Dermis microvascular lymphatic vessel endothelial cell (primary cell): ENCODE results near the gene TMEM51. TPM values are rescaled to one million over a fixed set of nuclear protein-coding genes. Genes with fewer than 3 reads are reported as not detected.
A peak's percentile ranks its signal among the peaks of the same experiment; 100 is the strongest.
"Not testable (repeated sequence)": the region's sequence is repeated elsewhere in the genome, so short reads cannot be mapped to it uniquely, and the experiment has no call there.

Source experiments
- DNase-seq, 2 donors: peaks; one replicate each; pipeline versions ENCODE4 v3.0.0 to v3.0.0-alpha.2; 2010; ENCODE audit warnings: low read depth in 2 of 2
- total RNA-seq: library from RNA; depleted of rRNA; stranded (reverse); fragments of >200 nt; gene quantifications from 2 replicates; pipeline ENCODE4 v1.2.1, GENCODE V29; 2014

TMEM51 gene
- total RNA-seq, 1 donor from 2014 or later = 6.7 TPM

DNA sequence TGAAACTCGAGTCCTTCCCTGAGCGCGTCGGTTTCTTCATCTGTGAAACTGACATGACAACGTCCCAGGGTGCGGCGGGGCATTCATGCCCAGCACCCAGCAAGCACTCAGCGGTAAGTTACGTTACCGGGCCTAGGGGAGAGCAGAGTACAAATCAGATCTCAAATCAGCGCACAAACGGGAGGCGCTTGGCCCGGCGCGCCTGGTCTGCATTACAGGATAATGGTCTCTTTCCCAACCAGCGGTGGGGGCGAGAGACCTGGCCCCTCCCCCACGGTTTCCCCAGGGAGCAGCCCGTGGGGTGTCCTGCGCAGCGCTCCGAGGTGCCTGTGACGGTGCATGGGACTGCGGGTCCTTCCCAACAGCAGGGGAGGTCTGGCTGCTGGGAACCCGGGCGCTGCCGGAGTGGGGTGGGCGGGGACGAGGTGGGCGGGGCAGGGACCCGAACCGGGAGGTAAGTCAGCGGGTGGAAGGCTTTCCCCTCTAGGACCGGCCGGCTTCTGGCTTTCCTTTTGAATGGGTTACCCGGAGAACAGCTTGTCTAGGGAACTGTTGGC, 1.0 kb downstream of the TMEM51 start:
- peak in 1 of 2 donors; percentile 27 for DNase-seq

DNA sequence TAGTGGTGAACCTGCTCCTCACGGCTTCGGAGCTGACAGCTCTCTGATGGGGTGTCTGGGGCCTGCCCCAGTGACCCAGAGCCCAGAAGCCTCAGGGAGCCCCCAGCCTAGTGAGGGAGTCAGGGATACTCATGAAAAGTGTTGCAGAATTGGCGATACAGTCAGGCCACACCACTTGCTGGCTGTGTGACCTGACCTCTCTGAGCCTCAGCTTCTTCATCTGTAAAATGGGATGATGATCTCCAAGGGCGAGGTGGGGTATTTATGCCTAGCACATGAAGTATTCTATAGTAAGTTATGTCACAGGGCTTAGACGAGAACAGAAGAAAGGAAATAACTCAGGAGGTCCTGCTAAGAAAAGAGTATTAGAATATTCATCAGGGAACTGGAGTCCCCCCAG, 1.6 kb downstream of the TMEM51 start:
- DNase-seq = no peak

DNA sequence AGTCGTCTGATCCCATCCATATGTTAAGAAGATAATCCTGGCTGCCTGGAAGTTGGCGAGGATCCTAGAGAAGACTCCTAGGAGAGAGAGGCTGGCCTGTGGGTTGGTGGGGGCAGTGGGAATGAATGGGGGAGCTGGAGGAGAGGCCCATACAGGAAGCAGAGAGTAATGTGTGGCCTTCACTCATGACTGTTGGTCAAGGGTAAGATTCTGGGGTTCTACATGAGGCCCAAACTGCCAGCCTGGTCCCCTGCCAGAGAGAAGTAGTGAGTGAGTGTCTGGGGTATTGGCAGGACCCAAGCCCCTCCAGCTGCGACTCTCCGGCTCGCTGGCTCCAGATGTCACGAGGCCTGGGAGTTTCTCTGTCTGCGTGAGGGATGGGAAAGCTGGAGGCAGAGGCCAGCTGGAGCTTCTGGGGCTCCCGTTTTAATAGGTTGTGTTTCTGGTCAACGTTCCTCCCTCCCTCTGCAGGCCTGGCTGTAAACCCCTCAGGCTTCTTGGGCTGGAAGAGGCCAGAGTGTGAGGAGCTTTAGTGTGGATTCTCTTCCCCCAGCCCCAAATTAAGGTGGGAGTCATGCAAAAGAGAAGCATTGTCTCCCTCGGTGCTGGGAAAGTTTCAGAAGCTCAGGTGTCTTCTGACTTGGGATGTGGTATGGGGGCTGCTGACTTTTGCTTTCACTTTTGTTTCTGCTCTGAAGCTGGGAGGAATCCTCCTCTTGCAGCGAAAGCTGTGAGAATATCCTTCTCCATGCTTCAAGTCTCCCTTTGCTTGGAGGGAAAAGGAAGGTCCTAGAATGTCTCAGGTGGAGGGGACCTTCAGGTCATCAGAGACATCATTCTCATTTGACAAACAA, 2.6 kb downstream of the TMEM51 start:
- no peak for DNase-seq

DNA sequence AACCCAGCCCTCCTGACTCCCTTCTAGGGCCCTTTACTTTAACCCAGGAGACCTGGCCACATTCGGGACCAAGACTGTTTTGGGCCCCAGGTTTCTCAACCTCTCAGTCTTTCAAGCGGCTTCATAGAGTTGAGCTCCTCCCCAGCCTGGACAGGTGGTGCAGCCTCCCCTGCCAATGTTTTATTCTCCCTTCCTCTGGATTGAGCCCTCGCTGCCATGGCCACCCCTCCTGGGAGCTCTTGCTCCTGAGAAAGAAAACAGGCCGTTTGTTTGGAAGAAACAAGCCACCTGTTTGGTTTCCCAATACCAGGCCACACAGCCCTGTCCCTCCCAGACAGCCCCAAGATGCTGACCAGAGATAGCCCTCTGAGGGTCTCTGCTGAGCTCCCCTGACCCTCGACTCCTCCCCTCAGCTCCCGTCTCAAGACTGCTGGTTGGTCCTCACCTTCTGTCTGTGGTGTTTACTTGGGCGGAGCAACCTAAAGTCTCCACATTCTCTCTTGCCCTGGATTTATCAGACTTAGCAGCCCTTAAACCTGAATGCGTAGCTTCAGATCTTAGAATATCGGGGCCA, 3.3 kb downstream of the TMEM51 start:
- DNase-seq = no peak

DNA sequence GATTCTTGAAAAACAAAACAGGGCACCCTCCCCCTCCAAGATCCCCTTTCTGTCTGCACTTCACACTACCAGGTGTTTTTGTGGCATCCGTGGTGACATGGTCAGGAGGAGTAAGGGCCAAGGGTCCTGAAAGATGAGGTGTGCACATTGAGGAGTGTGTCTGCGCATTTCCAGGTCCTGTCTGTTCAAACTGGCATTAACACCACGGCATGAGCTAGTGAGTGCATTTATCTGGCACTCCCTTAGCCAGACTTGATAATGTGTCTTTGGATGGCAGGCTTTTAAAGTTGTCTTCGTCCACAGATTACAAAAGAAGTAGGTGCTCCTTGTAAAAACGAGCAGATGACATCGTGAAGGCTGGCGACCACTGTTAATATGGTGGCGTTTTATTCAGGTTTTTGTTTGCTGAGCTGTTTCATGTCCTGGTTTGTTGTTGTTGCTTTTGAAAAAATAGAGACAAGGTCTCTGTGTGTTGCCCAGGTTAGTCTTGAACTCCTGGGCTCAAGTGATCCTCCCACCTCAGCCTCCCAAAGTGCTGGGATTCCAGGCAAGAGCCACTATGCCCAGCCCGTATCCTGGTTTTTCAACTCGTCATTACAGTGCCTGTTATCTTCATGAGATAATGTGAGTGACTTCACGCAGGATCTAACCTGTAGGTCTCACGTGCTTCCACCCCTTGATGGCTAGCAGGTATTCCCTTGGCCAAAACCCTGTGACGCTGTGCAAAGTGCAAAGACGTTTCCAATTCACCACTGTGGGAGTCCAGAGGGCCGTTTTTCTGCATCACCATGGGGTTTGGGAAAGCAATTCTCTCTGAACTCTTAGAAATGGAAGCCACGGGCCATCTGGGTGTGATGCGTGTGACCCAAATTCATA, 4.2 kb downstream of the TMEM51 start:
- DNase-seq = no peak

DNA sequence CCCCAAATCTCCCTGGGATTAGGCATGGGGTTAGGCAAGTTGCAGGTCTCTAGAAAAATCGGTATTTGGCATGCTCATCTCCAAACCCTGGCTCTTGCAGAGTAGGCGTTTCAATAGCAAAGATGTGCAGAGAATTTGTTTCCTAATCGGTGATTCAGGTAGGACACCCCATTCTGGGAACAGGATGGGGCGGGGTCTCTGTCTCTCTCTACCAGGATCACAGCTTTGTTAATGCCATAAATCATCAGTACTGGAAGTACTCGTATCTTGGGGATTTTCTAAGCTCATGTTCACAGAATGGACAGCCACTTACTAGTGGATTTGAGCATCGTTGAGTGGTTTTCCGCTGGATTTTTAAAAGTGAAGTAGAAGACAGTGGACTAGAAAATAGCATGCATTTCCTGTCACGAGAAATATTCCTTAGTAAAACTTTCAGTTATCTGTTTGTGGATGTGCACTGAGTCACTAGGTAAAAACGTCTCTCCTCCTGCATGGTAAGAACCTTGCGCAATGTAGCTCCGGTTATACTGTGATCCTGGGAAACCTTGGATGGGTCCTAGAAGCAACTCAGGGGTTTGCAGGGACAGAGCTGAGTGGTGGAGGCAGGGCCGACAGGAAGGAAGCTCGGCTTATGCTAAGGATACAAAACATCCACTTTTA, 5.1 kb downstream of the TMEM51 start:
- peak in 1 of 2 donors; percentile 39 for DNase-seq

DNA sequence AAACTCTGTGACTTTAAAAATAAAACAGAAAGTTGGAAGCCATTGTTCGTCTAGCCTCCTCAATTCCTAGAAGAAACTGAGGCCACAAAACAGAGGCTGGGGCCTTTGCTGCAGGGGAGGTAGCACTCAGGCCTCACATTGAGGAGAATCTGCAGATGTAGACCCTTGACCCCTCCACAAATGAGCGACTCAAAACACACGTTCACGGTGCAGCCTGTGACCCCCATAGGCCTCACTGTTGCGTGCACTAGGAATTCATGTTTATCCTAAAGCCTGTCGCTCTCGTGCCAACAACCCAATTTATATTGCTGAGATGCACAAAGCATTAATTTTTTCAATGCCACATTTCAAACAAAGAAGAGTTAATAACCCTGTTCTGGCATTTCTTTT, 5.6 kb downstream of the TMEM51 start:
- no peak for DNase-seq

DNA sequence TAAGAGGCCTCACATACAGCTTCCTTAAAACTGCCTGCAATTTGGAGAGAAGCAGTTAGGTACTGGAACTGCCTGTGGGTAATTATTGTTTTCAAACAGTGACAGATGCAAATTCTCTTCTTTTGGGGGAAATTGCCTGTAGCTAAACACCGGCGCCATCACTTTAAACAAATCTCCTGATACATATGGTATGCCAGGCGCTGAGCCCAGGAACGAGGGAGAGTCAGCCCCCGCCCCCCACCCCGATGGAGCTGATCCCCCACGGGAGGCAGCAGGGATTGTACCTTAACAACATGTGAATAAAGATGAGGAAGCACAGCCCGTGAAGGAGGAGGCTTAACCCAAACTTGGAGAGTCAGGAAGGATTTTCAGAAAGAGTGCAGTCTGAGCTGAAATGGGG, 7.1 kb downstream of the TMEM51 start:
- DNase-seq = no peak

DNA sequence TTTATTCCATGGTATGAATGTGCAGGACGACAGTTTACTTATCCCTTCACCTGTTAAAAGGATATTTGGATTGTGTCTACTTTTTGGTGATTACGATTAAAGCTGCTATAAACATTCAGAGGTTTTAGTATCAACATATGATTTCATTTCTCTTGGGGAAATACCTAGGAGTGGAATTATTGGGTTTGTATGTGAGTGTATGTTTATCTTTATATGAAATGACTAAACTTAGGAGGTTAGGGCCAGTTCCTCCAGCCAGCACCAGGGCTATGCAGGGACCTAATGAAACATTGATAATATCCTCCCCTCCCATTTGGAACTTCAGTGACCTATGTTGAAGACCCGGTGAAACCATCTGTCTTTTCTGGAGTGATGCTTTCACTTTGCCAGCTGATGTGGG, 13.8 kb downstream of the TMEM51 start:
- no peak for DNase-seq

DNA sequence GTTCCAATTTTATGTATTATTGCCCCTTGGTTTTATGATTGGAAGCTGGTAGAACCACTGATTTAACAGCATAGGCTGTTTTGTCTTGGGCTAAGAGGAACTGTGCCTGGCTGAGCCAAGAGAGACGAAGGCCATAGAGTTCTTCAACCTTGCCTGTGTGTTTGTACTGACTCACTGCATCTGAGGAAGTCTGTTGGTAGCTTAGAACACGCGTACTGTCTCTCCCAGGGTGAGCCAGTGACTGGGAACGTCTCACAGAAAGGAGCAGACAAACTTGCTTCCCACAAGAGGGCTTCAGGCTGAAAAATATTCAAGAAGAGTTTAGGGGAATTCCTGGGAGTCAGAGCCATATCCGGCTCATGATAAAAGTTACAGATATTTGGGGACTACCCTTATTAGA, 14.9 kb downstream of the TMEM51 start:
- peak in 1 of 2 donors; percentile 82 for DNase-seq

DNA sequence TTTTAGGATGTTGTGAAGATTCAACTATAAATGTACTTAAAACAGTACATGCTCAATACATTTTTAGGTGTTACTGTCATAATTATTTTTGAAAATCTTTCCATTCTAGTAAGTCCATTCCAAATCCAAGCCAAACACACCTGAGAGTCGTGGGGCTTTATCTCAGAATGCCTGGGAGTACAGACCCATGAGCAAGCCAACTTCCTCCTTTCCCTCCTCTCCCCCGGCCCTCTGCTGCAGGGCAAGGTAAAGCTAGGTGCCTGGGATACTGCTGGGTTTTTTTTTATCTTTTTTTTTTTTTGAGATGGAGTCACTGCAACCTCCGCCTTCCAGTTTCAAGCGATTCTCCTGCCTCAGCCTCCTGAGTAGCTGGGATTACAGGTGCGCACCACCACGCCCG, 16.5 kb downstream of the TMEM51 start:
- DNase-seq = no peak

DNA sequence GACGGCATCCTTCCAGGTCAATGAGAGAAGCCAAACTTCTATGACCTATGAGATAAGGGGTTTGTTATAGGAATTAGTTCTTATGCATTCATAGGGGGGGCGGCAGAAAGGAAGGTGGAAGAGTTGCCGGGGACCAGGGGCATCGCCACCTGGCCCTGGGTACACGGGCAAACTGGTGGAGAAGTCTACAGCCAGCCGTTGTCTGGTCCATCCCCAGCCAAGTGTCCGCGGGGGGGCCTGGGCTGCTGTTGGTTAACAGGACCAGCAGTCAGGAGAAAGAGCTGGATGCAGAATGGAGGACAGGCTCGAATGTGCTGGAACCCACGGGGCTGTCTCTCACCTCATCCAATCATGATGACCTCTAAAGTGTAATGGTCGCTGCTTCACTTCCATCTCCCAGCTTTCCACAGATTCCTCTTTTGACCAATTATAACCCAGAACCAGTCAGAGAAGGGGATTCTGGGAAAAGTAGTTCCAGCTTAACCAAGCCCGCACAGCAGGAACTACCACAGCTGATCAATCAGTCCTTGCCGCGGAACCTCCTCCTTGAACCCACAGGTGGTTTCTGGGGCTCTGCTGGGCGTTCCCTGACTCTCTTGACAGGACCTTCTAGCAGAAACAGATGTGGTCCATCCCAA, 17.8 kb downstream of the TMEM51 start:
- no peak for DNase-seq

DNA sequence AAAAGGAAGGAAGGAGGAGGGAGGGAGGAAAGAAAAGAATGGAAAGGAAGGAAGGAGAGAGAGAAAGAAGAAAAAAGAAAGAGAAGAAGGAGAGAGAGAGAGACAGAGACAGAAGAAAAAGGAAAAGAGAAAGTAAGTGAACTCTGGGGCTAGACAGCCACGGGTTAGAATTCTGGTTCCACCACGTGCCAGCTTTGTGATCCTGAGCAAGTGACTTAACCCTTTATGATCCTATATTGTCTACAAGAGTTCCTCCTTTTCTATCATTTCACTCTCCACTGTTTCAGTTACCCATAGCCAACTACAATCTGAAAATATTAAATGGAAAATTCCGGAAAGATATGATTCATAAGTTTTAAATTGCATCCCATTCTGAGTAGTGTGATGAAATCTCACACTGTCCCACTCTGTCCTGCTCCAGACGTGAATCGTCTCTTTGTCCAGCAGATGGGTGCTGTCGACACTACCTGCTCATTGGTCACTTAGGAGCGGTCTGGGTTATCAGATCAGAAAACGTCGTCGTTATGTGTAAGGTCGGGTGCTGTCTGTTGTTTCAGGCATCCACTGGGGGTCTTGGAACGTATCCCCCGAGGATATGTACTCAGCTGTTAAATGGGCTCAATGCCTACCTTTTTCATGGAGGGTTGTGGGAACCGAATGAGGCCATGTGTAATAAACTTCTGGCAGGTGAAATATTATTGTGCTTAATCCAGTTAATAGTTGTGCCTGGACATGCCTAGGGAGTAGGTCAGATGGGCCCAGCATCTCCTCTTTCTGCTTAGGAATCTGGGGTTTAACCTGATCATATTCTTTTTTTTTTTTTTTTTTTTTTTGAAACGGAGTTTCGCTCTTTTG, 19.1 kb downstream of the TMEM51 start:
- DNase-seq = peak in 1 of 2 donors; percentile 12

DNA sequence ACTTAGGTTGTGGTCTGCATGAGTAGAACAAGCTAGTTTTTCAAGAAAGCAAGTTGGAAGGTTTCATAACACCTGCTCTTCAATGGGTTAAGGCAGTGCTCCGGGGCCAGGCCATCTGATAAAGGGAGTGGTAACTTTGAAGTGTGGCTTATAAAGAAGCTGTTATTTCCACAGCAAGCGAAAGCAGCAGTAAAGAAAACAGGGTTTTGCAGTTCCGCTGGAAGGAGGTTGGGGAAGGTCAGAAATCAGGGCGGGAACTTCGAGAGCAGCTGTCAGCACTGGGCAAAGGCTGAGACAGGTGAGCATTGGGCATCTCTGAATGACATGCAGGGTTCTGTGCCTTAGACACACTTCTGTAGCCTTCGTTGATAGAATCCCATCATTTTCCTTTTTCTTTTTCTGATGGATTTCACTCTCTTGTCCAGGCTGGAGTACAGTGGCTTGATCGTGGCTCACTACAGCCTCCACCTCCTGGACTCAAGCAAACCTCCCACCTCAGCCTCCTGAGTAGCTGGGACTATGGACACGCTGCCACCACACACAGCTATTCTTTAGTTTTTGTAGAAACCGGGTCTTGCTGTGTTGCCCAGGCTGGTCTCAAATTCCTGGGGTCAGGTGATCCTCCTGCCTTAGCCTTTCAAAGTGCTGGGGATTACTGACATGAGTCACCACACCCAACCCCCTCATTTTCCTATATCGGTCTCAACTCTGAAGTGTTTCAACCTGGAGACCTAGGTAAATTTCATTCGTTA, 20.5 kb downstream of the TMEM51 start:
- no peak for DNase-seq

DNA sequence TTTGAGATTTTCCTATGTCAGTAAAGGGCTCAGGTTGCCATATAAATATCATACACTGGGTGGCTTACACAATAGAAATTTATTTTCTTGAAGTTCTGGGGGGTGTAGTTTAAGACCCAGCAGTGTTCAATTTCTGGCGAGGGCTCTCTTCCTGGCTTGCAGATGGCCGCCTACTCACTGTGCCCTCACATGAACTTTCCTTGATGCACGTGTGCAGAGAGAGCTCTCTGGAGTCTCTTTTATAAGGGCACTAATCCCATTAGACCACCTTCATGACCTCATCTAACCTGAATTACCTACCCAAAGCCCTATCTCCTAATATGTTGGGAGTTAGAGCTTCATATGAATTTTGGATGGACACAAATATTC, 21.1 kb downstream of the TMEM51 start:
- no peak for DNase-seq

DNA sequence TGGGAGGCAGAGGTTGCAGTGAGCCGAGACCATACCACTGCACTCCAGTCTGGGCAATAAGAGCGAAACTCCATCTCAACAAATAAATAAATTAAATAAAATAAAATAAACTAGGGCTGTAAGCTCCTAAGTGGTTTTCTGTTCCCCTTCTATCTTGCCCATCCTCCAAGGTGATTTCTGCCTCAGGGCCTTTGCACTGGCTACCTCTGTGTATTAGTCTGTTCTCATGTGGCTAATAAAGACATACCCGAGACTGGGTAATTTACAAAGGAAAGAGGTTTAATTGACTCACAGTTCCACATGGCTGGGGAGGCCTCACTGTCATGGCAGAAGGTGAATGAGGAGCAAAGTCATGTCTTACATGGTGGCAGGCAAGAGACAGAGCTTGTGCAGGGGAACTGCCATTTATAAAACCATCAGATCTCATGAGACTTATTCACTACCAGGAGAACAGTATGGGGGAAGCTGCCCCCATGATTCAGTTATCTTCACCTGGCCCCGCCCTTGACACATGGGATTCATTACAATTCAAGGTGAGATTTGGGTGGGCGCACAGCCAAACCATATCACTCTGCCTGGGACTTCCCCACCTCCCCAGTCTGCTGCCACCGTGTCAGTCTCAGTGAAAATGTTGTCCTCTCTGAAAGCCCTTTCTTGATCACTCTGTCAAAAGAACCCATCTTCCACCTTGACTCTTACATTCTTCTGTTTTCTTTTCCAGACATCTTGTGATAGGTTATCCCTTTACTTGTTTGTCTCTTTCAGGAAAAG, 22.0 kb downstream of the TMEM51 start:
- not testable (repeated sequence) for DNase-seq

DNA sequence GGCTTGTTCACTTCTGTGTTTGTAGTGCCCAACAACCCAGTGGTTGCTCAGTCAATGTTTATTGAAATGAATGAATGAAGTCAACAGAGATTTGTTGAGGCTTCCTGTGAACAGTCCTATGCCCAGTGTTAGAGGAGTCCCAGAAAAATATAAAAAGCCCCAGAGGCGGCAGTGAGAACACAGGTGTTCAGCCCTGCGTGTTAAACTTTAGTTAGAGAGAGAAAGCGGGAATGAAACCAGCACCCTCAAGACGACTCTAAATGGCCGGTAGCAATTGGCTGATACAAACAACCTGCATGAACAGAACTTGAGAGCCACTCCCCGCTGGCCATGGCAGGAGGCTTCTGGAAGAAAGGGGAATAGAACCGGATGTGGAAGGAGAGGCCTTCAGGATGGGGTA, 22.6 kb downstream of the TMEM51 start:
- DNase-seq = no peak

DNA sequence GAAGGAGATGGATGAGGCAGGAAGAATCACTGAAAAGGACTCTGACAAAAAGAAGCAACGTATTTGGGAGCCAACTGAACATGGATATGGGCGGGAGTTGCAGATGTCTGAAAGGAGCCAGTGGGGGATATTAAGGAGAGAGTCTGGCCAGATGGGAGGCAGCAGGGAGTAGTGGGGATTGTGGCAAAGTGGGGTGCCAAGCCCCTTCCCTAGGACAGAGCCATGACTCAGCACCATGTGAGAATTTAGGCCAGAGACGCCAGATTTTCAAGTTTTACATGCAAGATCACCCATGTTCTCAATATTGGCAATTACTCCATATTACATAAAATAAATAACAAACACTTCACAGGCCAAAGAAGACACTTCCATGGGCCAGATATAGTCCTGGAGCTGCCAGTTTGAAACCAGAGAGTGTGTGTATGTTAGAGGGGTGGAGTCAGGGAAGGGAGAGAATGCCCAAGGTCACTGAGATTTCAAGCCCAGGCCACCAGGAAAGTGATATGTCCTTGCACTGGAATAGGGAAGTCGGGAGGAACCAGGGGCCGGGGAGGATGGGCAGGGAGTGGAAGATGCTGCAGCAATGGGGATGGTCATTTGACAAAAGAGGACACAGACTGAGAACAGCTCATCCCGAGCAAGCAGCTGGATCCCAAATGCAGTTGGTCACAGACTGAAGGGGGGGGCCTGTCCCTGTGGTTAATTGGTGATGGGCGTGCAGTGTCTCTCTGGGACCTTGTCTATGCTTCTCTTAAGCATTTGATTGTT, 23.5 kb downstream of the TMEM51 start:
- no peak for DNase-seq
